GM12864 (cell line): ENCODE results near the gene DKK3.

Experiments used
- DNase-seq: peaks from one replicate; pipeline ENCODE4 v3.0.0-alpha.2; 2011; ENCODE audit warnings: low read depth
- H3K4me3 ChIP-seq: 2 replicates; pipeline ENCODE4 v1.5.1; 2011; ENCODE audit warnings: mild to moderate bottlenecking, low read depth, low read length, control low read depth
- CTCF ChIP-seq: IDR thresholded peaks from 2 replicates; pipeline ENCODE4 v1.5.1; 2011; ENCODE audit warnings: low read depth, mild to moderate bottlenecking, moderate library complexity, low read length, control low read depth, inconsistent platforms; ENCODE audit errors: missing control alignments

The DKK3 gene

DNA sequence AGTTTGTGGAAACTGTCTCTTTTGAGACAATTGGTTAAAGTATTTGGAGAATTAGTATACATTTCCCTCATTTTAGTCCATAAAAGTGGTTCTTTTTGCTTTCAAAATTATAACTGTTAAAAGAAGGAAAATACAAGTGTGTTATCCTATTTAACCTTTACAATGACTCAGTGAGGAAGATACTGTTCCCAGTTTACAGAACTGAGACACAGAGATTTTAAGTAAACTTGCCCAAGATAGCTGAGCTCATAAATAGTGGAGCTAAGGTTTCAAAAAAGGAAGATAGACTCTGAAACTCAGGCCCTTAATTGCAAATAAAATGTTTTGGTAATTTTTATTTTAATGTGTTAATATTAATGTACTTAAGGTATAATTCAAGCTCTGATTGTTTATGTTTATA lies 58.9 kb downstream of the DKK3 start:
- DNase-seq: no peak
- H3K4me3 ChIP-seq: no peak overlapping the region
- TF ChIP-seq CTCF: no peak

DNA sequence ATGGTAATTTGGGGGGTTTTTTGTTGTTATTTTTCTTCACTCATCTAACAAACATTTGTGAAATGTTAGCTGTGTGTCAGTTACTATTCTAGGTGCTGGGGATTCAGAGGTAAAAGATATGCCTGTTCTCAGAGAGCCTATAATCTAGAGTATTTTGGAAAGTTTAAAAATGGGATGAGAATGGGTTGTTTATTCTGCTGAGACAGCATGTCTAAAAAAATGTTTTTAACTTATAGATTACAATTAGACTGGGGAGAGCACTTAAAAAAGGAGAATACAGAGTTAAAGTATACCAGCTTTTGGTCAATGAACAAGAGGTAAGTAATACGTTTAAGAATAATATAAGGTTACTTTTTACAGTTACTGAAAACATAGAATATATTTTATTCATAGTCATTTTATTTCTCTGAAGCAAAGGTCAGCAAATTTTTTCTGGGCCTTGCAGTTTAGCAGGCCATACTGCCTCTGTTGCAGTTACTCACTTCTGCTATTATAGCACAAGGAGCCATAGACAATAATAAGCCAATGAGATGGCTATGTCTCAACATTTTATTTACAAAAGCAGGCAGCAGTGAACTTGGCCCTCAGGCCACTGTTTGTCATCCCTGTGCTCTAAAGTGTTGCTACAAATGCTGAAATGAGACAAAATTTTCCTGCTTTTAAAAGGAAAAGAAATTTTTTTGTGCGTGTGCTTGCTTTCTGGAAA lies 60.0 kb downstream of the DKK3 start:
- H3K4me3 ChIP-seq: no peak overlapping the region
- no peak for TF ChIP-seq CTCF
- DNase-seq: no peak

DNA sequence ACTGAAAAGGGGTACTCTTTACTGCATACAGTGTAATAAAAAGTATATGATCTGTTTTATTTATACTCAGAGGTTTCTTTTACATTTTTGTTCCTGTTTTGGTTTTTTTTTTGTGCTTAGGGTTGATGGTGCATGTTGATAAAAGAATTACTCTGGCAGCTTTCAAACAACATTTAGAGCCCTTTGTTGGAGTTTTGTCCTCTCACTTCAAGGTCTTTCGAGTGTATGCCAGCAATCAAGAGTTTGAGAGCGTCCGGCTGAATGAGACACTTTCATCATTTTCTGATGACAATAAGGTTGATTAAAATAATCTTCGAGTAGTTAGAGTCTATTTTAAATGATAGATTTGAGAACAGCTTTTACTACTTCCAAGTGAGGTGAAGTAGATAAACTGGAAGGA lies 60.6 kb downstream of the DKK3 start:
- DNase-seq: no peak
- H3K4me3 ChIP-seq: no peak overlapping the region
- TF ChIP-seq CTCF: no peak

- no peak for TF ChIP-seq CTCF
- DNase-seq: no peak
- no peak overlapping the region for H3K4me3 ChIP-seq
Observed at GRCh38 chr11:11946878-11947277, 61.5 kb downstream of the DKK3 start.

DNA sequence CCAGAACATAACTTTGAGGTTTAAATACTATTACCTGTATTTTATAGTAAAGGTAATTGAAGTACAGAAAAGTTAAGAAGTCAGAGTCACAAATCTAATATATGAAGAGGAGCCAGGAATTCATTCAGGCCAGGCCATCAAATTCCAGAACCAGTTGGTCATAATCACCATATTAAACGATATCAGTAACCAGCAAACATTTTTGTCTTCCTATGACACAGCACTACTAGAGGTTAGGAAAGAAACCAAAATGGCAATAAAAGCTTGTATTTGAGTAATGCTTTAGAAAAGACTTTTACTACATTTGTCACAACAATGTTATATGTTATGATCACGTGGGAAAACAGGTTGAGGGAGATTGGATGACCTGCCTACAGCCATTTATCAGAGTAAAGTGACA lies 62.2 kb downstream of the DKK3 start:
- DNase-seq: no peak
- TF ChIP-seq CTCF: no peak

GRCh38 chr11:11944444-11944843 lies 64.0 kb downstream of the DKK3 start:
- no peak for DNase-seq
- no peak overlapping the region for H3K4me3 ChIP-seq
- no peak for TF ChIP-seq CTCF

More for the DNA sequence above, 62.2 kb downstream of the DKK3 start:
- H3K4me3 ChIP-seq: no peak overlapping the region

GRCh38 chr11:11942668-11943067 lies 65.8 kb downstream of the DKK3 start:
- no peak overlapping the region for H3K4me3 ChIP-seq
- TF ChIP-seq CTCF: no peak
- DNase-seq: no peak
